ENCODE results near the gene HTT. TPM values are rescaled to one million over a fixed set of nuclear protein-coding genes. Genes with fewer than 3 reads are reported as not detected.

Gene HTT
- total and polyA plus RNA-seq, 4 donors: 8.6 to 39.8 (median 16.4) TPM

- H3K27ac ChIP-seq (ENCODE audit: low read depth in 1 of 2, low read length in 2 of 2): no peak overlapping the region
- DNase-seq (ENCODE audit: low spot score): no peak
- H3K4me3 ChIP-seq (ENCODE audit: low read depth in 1 of 3, low read length in 3 of 3): no peak overlapping the region
- H3K27me3 ChIP-seq (ENCODE audit: control insufficient read depth in 4 of 4, insufficient read depth in 4 of 4, low read length in 3 of 4): no peaks in the 10 kb centered on the region
- peaks cover 0 to 24% (median 4%) of the 10 kb centered on the region in 4 donors for H3K36me3 ChIP-seq (ENCODE audit: control insufficient read depth in 4 of 4, insufficient read depth in 3 of 4, low read depth in 1 of 4, low read length in 3 of 4)
- no peak for TF ChIP-seq RAD21 (IDR thresholded peaks at IDR 0.05)
- no peak for TF ChIP-seq HNF4G (IDR thresholded peaks at IDR 0.05)
- no peak for TF ChIP-seq MAX (IDR thresholded peaks at IDR 0.05)
- no peak for TF ChIP-seq EGR1 (IDR thresholded peaks at IDR 0.05; ENCODE audit: low read depth in 2 of 2)
- TF ChIP-seq HNF4A (conservative IDR thresholded peaks at IDR 0.05): no peak
- no peak for TF ChIP-seq TAF1 (conservative IDR thresholded peaks at IDR 0.05)
- TF ChIP-seq NR2F2 (IDR thresholded peaks at IDR 0.05): no peak
- TF ChIP-seq FOXA2 (IDR thresholded peaks at IDR 0.05): no peak
- TF ChIP-seq REST (IDR thresholded peaks at IDR 0.05): no peak
- TF ChIP-seq ZBTB33 (IDR thresholded peaks at IDR 0.05): no peak
- no peak for TF ChIP-seq YY1 (IDR thresholded peaks at IDR 0.05)
- no peak for TF ChIP-seq CTCF (IDR thresholded peaks at IDR 0.05; ENCODE audit: low read depth, low read length, missing input control)
- no peak for TF ChIP-seq FOXA1 (IDR thresholded peaks at IDR 0.05)
- TF ChIP-seq JUND (IDR thresholded peaks at IDR 0.05): no peak
- TF ChIP-seq GABPA (IDR thresholded peaks at IDR 0.05 in 1 of 2, conservative IDR thresholded peaks at IDR 0.05 in 1 of 2): no peak
- no peak for TF ChIP-seq ATF3 (IDR thresholded peaks at IDR 0.05)
- TF ChIP-seq SP1 (IDR thresholded peaks at IDR 0.05): no peak
- TF ChIP-seq RXRA (IDR thresholded peaks at IDR 0.05): no peak
- H3K9me3 ChIP-seq (ENCODE audit: control insufficient read depth in 4 of 4, low read length in 3 of 4): no peaks in the 10 kb centered on the region
- WGBS: 98% methylated on average over 12 of the region's 12 CpGs
- H3K9ac ChIP-seq (ENCODE audit: low read depth in 1 of 2, low read length in 2 of 2): no peak overlapping the region
- peaks cover 4 to 19% (median 11%) of the 10 kb centered on the region in 4 donors for H3K4me1 ChIP-seq (ENCODE audit: control insufficient read depth in 4 of 4, insufficient read depth in 4 of 4, low read length in 3 of 4)
These were observed 124.4 kb downstream of the HTT start for GRCh38 chr4:3198906-3199305.
